ENCODE data around the gene LECT2.

Gene LECT2

DNA sequence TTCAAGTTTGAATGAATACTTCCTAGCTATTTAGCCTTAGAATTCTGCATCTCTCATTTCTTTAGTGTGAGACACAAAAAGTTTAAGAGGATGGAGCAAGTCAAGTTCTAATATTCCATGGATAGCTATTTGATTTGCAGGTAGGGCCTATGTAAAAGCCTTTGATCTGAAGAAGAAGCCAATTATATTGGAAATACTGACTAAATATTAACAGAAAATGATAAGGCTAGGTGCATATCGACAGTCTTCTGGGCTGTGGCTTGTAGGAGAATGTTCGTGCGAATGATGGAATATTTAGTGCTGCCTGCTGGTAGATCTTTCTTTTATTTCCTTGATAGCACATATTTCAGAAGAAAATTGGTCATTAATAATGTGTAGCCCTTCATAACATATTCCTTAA lies at the start of gene LECT2:
TSS of gene LECT2 (minus strand) at position 85 of the 400 bp plus-strand sequence. CDS start 150 bp downstream, outside the sequence.
- no peak for DNase-seq

DNA sequence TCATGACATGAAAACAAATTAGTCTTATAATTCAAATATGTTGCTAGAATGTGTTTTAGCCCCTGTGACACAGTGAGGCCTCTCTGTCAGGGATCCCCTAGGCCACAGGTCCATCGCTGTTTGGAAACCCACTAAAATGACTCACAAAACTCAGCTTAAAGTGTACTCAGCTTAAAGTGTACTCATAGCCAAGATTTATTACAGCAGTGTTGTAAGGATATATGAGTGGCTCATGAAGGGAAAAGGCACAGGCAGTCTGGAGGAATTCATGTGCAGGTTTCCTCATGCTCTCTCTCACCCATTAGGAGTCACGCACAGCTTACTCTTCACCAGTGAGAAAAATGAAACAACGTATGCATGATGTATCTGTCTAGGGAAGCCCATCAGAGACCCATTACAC lies 49.7 kb upstream of the LECT2 start:
- no peak for DNase-seq

DNA sequence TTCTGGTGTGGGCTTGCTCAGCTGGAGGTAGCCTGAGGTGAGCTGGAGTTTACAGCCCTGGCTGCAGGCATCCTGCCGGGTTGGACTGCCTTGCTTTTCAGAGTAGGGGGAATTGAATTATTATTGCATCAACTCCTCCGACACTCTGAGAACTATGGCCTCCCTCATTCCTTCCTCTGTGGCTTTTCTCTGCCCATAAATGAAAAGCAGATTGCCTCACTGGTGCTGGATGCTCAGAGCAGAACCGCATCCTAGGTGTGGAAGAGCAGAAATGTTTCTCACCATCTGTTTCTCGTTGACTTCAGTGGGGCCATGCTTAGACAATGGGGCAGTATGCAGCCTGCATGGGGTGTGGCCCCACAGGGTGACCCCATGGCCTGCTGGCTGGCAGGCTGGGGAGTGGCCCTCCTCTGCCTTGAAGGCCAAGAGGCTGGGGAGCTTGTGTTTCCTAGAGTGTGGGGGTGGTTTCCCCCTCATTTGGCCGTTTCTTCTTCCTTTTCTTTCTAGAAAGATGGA lies 46.7 kb upstream of the LECT2 start:
- no peak for DNase-seq

GRCh38 chr5:136000932-136001331 lies 46.1 kb upstream of the LECT2 start:
- no peak for DNase-seq

DNA sequence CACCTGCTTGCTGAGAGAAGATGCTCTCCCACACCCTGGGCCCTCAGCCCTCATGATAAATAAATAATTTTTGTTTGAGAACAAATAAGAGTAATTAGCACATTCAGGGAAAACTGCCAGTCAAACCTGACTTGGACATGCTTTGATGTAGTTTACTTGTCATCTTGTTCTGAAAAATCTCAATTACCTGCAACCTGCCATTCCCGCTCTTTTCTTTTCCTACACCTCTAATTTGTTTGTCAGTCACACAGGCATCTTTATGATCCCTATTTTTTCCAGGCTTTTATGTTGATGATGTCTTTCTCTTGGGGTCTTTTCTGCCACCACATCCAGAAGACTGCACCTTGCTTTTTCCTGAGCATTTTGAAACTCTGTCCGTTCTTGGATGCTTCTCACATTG lies 45.4 kb upstream of the LECT2 start:
- DNase-seq, result no peak

GRCh38 chr5:135999406-136000139 lies 44.8 kb upstream of the LECT2 start:
- no peak for DNase-seq

GRCh38 chr5:135998889-135999288 lies 44.1 kb upstream of the LECT2 start:
- DNase-seq, result no peak

DNA sequence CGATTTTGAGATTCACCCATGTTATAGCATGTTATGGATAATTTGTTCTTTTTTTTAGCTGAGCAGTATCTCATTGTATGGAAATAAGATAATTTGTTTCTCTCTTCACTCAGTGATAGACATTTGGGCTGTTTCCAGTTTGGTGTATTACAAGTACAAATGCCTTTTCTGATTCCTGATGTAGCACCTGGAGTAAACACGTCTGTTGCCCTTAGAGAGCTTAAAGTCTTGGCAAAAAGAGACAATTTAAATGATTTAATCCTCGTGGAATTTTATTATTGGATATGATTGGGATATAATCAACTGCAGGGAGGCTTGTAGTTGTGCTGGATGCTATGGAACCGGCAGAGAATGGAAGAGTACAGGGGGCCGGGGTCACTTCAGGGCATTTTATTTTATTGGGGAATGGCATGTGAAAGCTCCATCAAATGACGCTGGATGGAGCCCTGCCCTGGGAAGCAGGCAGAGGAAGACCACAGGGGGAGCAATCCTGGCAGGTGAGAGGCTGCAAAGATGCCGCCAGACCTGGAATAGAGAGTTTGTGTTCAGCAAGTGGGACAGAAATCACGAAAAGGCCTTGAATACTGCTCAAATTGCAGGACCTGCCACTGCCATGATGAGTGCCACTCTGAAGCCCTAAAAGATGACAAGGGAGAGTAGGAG lies 43.0 kb upstream of the LECT2 start:
- no peak for DNase-seq

GRCh38 chr5:135996611-135997010 lies 41.8 kb upstream of the LECT2 start:
- no peak for DNase-seq

DNA sequence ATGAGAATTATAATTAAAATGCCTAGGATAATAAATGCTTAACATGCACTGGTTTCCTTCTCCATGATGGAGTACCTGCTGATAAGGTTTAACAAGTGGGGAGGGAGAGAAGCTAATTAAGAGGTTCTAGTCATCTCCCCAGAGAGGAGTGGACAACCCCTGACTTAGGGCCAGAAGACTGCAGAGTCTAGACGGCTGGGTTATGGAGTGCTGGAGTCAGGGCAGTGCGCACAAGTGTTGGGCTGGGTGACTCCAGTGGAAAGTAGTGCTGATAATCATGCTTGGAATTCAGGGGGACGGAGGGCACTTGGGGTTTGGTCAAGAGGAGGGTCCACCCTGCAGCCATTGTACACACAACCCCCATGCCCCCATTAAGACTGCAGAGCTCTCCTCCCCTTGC lies 41.2 kb upstream of the LECT2 start:
- DNase-seq, result no peak

DNA sequence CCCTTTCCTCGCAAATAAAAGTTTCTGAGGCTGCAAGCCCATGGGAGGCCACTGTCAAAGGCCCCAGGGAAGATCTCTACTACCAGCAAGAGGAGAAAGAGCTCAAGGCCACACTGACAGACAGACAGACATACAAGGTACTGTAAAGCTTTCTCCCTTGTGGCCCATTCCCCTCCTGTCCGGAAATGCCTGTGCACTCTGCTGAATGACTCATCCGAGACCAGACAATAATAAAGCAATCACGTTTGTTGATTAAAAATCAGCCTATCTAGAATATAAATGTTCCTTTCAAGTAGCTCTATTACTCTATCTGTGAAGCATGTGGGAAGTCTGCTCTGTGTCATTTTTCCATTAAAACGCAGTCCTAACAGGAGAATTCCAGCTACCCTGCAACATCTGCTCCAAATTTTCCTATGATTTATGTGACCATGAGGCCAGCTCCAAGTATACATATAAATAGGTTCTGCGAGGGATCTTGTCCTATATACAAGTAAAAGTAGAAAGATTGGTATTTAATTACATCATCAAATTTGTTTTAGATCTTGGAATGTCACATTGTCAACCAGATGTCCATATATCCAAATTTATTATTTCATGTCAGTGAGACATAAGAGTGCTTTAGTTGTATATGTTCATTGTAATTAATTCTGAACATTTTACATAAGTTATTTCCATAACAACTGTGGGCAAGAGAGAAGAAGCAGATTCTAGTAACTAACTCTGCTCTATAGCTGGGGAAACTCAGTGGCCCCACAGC lies 39.3 kb upstream of the LECT2 start:
- no peak for DNase-seq

- no peak for DNase-seq
Measured at GRCh38 chr5:135993335-135993879, 38.6 kb upstream of the LECT2 start.

DNA sequence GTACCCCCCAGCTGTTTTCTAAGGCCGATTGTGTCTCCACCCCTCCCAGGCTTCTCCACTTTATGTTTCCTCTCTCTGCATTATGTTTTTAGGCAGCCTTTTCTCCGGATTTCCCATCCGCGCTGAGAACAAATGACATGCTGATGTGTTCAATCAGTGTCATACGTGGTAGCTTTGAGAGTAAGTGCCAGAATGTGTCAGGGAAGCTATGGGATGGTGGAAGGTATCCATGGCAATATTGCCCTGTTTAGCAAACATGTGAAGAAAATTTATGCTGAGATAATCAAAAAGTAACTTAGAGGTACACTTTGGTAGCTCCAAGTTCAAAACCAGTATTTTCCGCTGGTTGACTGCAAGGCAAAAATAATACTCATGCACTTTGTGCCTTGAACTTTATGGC lies 36.6 kb upstream of the LECT2 start:
- no peak for DNase-seq

DNA sequence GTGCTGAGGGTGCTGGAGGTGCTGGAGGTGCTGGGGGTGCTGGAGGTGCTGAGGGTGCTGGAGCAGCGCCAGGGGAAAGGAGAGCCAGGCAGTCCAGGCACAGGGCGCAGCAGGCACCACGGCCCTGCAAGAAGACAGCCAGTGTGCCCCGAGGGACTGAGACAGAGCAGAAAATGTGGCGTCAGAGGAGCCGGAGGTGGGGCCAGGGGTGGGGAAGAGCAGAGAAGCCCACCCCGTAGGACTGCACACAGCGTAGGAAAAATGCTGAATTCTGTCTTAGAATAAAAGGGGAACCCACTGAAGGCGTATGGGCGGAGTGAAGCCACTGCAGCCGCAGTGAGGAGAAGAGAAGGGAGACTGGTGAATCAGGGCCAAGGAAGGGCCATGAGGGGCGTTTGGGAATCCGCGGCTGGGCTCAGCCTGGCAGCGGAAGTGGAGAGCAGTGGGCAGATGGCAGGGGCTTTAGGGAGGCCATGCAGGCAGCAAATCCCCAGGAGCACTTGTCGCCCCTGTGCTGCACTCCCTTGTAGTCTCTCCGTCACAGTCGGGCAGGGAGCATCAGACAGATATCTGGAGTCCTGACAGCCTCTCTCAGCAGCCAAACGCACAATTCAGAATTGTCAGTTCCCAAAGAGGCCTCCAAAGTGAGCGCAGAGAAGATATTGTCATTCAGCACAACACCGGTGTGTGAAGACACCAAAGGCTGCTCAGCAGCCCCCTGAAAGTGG lies 35.9 kb upstream of the LECT2 start:
- no peak for DNase-seq

GRCh38 chr5:135989686-135990085 lies 34.9 kb upstream of the LECT2 start:
- no peak for DNase-seq

DNA sequence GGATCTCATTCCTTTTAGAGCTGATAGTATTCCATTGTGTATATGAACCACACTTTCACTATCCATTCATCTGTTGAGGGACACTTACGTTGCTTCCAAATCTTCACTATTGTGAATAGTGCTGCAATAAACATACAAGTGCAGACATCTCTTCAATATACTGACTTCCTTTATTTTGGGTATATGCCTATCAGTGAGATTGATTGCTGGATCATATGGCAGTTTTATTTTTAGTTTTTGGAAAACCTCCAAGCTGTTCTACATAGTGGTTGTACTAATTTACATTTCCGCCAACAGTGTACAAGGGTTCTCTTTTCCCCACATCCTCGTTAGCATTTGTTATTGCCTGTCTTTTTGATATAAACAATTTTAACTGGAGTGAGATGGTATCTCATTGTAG lies 33.8 kb upstream of the LECT2 start:
- no peak for DNase-seq

DNA sequence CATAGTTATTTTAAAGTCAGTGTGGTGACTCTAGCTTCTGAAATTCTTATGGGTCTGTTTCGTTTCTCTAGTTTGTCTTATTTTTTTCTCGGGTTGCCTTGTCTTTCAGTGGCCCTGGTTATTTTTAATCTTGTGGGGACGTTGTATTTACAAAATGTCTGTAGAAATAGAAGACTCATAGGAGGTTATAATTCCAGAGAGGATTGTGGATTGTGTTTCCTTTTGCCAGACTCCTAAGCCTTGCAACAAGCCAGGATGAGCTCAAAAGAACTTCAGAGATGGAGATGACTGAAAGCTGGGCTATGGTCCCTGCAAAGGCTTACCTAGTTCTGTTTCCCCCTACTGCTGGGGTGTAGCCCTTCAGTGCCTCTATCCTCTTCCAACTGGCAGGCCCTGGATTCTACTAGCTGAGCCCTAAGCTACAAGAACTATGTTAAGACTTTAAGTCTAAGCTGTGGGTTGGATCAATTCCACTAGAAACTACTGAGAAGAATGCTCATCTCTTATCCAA lies 32.2 kb upstream of the LECT2 start:
- DNase-seq, result no peak

GRCh38 chr5:135986401-135986800 lies 31.6 kb upstream of the LECT2 start:
- DNase-seq, result no peak

DNA sequence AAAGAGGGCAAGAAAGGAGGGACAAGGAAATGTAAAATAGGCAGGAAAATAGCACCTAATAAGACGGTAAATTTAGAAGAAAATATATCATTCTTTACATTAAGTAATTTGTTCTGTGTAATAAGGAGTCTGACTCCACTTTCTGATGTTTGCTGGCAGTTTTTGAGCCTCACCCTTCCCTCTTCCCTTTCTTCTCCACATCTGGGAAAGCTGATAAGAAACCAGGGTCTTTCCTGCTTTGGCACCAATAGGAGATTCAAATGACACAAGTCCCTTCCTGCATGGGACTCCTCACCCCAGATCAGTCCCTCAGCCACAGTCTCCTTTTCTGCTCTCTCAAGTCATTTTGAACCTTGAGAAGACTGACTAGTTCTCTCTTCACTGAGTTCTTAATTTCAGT lies 31.2 kb upstream of the LECT2 start:
- no peak for DNase-seq

GRCh38 chr5:135980620-135981019 lies 25.8 kb upstream of the LECT2 start:
- no peak for DNase-seq

- DNase-seq, result no peak
Measured at GRCh38 chr5:135979510-135979909, 24.7 kb upstream of the LECT2 start.

DNA sequence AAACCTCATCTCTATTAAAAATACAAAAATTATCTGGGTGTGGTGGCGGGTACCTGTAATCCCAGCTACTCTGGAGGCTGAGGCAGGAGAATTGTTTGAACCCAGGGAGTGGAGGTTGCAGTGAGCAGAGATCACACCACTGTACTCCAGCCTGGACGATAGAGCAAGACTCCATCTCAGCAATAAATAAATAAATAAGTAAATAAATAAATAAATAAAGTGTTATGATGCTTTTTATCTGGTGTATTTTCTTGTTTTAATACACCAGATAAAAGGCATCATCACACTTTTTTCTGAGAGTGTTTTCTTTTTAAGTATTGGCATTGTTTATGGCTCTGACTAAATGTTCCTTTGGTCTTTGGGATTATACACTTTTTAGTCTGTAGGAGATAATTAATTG lies 24.2 kb upstream of the LECT2 start:
- DNase-seq, result no peak

- no peak for DNase-seq
Measured at GRCh38 chr5:135978212-135978631, 23.4 kb upstream of the LECT2 start.

All from DMS153 (cell line).